H7 (cell line): ENCODE data around the gene TMC1. TPM values are rescaled to one million over a fixed set of nuclear protein-coding genes. Genes with fewer than 3 reads are reported as not detected.
A peak's percentile ranks its signal among the peaks of the same experiment; 100 is the strongest.

ENCODE experiments used
- DNase-seq: peaks from one replicate; pipeline ENCODE4 v3.0.0; 2012
- H3K27me3 ChIP-seq: 2 replicates; pipeline ENCODE4 v1.6.0; 2011; ENCODE audit warnings: mild to moderate bottlenecking, low read length; ENCODE audit not compliant: control insufficient read depth, insufficient read depth
- H3K36me3 ChIP-seq: replicated peaks from 2 replicates; pipeline ENCODE4 v1.5.1; 2011; ENCODE audit warnings: low read length; ENCODE audit not compliant: control insufficient read depth, insufficient read depth
- H3K4me3 ChIP-seq: 2 replicates; pipeline ENCODE4 v1.5.1; 2011; ENCODE audit warnings: low read depth, mild to moderate bottlenecking, control low read depth, low read length, moderate library complexity; ENCODE audit not compliant: insufficient read depth
- total RNA-seq: library from RNA; depleted of rRNA; stranded (reverse); fragments of >200 nt; shearing (Covaris generic); gene quantifications from 2 replicates; pipeline ENCODE4 v1.2.3, GENCODE V29; 2014

The TMC1 gene
- total RNA-seq, 1 experiment from 2014 or later = not detected

GRCh38 chr9:72681283-72681630 lies 159.8 kb downstream of the TMC1 start:
- DNase-seq = no peak
- no peaks in the 10 kb centered on the region for H3K27me3 ChIP-seq
- no peaks in the 10 kb centered on the region for H3K36me3 ChIP-seq
- H3K4me3 ChIP-seq = no peak overlapping the region

- no peaks in the 10 kb centered on the region for H3K27me3 ChIP-seq
These were observed 163.2 kb downstream of the TMC1 start for GRCh38 chr9:72684615-72685014.

GRCh38 chr9:72685911-72686310 lies 164.5 kb downstream of the TMC1 start:
- Histone ChIP-seq H3K27me3 (no peaks in the 10 kb centered on the region), H3K36me3 (no peaks in the 10 kb centered on the region), H3K4me3 (no peak overlapping the region)
- DNase-seq = no peak

More at GRCh38 chr9:72684615-72685014, 163.2 kb downstream of the TMC1 start:
- H3K36me3 ChIP-seq = no peaks in the 10 kb centered on the region
- no peak for DNase-seq
- no peak overlapping the region for H3K4me3 ChIP-seq

- no peaks in the 10 kb centered on the region for H3K27me3 ChIP-seq
- no peaks in the 10 kb centered on the region for H3K36me3 ChIP-seq
- H3K4me3 ChIP-seq = no peak overlapping the region
- no peak for DNase-seq
These were observed 165.9 kb downstream of the TMC1 start for GRCh38 chr9:72687331-72687730.

- Histone ChIP-seq H3K27me3 (no peaks in the 10 kb centered on the region), H3K4me3 (no peak overlapping the region), H3K36me3 (no peaks in the 10 kb centered on the region)
- DNase-seq = no peak
These were observed 170.3 kb downstream of the TMC1 start for GRCh38 chr9:72691671-72692070.

GRCh38 chr9:72695365-72695764 lies 174.0 kb downstream of the TMC1 start:
- DNase-seq = no peak
- no peak overlapping the region for H3K4me3 ChIP-seq

GRCh38 chr9:72696511-72696910 lies 175.1 kb downstream of the TMC1 start:
- DNase-seq = no peak
- Histone ChIP-seq H3K4me3 (no peak overlapping the region), H3K27me3 (no peaks in the 10 kb centered on the region), H3K36me3 (no peaks in the 10 kb centered on the region)

More at GRCh38 chr9:72695365-72695764, 174.0 kb downstream of the TMC1 start:
- Histone ChIP-seq H3K36me3 (no peaks in the 10 kb centered on the region), H3K27me3 (no peaks in the 10 kb centered on the region)

GRCh38 chr9:72701510-72701909 lies 180.1 kb downstream of the TMC1 start:
- DNase-seq = no peak
- Histone ChIP-seq H3K4me3 (no peak overlapping the region), H3K27me3 (no peaks in the 10 kb centered on the region), H3K36me3 (no peaks in the 10 kb centered on the region)

GRCh38 chr9:72703574-72703973 lies 182.2 kb downstream of the TMC1 start:
- no peak for DNase-seq
- H3K36me3 ChIP-seq = no peaks in the 10 kb centered on the region
- no peak overlapping the region for H3K4me3 ChIP-seq
- no peaks in the 10 kb centered on the region for H3K27me3 ChIP-seq

- Histone ChIP-seq H3K4me3 (no peak overlapping the region), H3K36me3 (no peaks in the 10 kb centered on the region), H3K27me3 (no peaks in the 10 kb centered on the region)
- DNase-seq = no peak
These were observed 183.4 kb downstream of the TMC1 start for GRCh38 chr9:72704688-72705375.

- Histone ChIP-seq H3K4me3 (no peak overlapping the region), H3K36me3 (no peaks in the 10 kb centered on the region), H3K27me3 (no peaks in the 10 kb centered on the region)
- DNase-seq = no peak
These were observed 197.1 kb downstream of the TMC1 start for GRCh38 chr9:72718503-72718902.

- DNase-seq = peak; percentile 28
These were observed 199.7 kb downstream of the TMC1 start for GRCh38 chr9:72721067-72721466.

GRCh38 chr9:72726947-72727346 lies 205.5 kb downstream of the TMC1 start:
- Histone ChIP-seq H3K27me3 (no peaks in the 10 kb centered on the region), H3K4me3 (no peak overlapping the region), H3K36me3 (no peaks in the 10 kb centered on the region)
- peak; percentile 18 for DNase-seq

More at GRCh38 chr9:72721067-72721466, 199.7 kb downstream of the TMC1 start:
- no peak overlapping the region for H3K4me3 ChIP-seq
- H3K36me3 ChIP-seq = no peaks in the 10 kb centered on the region
- no peaks in the 10 kb centered on the region for H3K27me3 ChIP-seq

GRCh38 chr9:72728031-72728770 lies 206.8 kb downstream of the TMC1 start:
- no peak overlapping the region for H3K4me3 ChIP-seq
- DNase-seq = no peak
- H3K36me3 ChIP-seq = no peaks in the 10 kb centered on the region
- no peaks in the 10 kb centered on the region for H3K27me3 ChIP-seq

- Histone ChIP-seq H3K36me3 (no peaks in the 10 kb centered on the region), H3K4me3 (no peak overlapping the region), H3K27me3 (no peaks in the 10 kb centered on the region)
- DNase-seq = no peak
These were observed 212.5 kb downstream of the TMC1 start for GRCh38 chr9:72733895-72734294.
